ENCODE results near the gene PTPRN2.

Gene PTPRN2

GRCh38 chr7:158486919-158487318, 100.7 kb downstream of the PTPRN2 start:
- TF ChIP-seq CTCF (IDR thresholded peaks at IDR 0.05; ENCODE audit: low read depth, low read length, missing control alignments) = no peak
- no peak for DNase-seq (ENCODE audit: low read depth)

GRCh38 chr7:158484801-158485531, 102.7 kb downstream of the PTPRN2 start:
- no peak for TF ChIP-seq CTCF (IDR thresholded peaks at IDR 0.05; ENCODE audit: low read depth, low read length, missing control alignments)
- no peak for DNase-seq (ENCODE audit: low read depth)
- no peak overlapping the region for H3K4me3 ChIP-seq (ENCODE audit: low read depth, low read length)

More at GRCh38 chr7:158486919-158487318, 100.7 kb downstream of the PTPRN2 start:
- no peak overlapping the region for H3K4me3 ChIP-seq (ENCODE audit: low read depth, low read length)

- TF ChIP-seq CTCF (IDR thresholded peaks at IDR 0.05; ENCODE audit: low read depth, low read length, missing control alignments) = no peak
- no peak for DNase-seq (ENCODE audit: low read depth)
These were observed 105.1 kb downstream of the PTPRN2 start for GRCh38 chr7:158482480-158482879.

GRCh38 chr7:158479664-158480025, 108.0 kb downstream of the PTPRN2 start:
- no peak for DNase-seq (ENCODE audit: low read depth)
- H3K4me3 ChIP-seq (ENCODE audit: low read depth, low read length) = no peak overlapping the region
- TF ChIP-seq CTCF (IDR thresholded peaks at IDR 0.05; ENCODE audit: low read depth, low read length, missing control alignments) = no peak

More at GRCh38 chr7:158482480-158482879, 105.1 kb downstream of the PTPRN2 start:
- H3K4me3 ChIP-seq (ENCODE audit: low read depth, low read length) = no peak overlapping the region

GRCh38 chr7:158479021-158479663, 108.5 kb downstream of the PTPRN2 start:
- no peak for TF ChIP-seq CTCF (IDR thresholded peaks at IDR 0.05; ENCODE audit: low read depth, low read length, missing control alignments)
- DNase-seq (ENCODE audit: low read depth) = no peak
- H3K4me3 ChIP-seq (ENCODE audit: low read depth, low read length) = no peak overlapping the region

GRCh38 chr7:158477866-158478265, 109.8 kb downstream of the PTPRN2 start:
- DNase-seq (ENCODE audit: low read depth) = no peak
- no peak overlapping the region for H3K4me3 ChIP-seq (ENCODE audit: low read depth, low read length)
- no peak for TF ChIP-seq CTCF (IDR thresholded peaks at IDR 0.05; ENCODE audit: low read depth, low read length, missing control alignments)
